Type B pancreatic cell (in vitro differentiated cells): ENCODE measurements around the gene ARIH1. TPM values are rescaled to one million over a fixed set of nuclear protein-coding genes. Genes with fewer than 3 reads are reported as not detected.

Source experiments
- DNase-seq: peaks from one replicate; pipeline ENCODE4 v3.0.0; 2021; ENCODE audit warnings: mixed read lengths; ENCODE audit not compliant: unreplicated experiment; ENCODE audit errors: extremely low spot score
- H3K27ac Mint-ChIP-seq: 2 replicates; pipeline ENCODE4 v1.8.0; 2021; ENCODE audit warnings: mild to moderate bottlenecking, mixed read lengths
- H3K27me3 Mint-ChIP-seq: 2 replicates; pipeline ENCODE4 v1.8.0; 2021; ENCODE audit warnings: mixed read lengths
- H3K36me3 Mint-ChIP-seq: 2 replicates; pipeline ENCODE4 v1.8.0; 2021; ENCODE audit warnings: mixed read lengths
- H3K4me1 Mint-ChIP-seq: one replicate; pipeline ENCODE4 v1.8.0; 2021; ENCODE audit warnings: mixed read lengths; ENCODE audit not compliant: unreplicated experiment
- H3K4me3 Mint-ChIP-seq: 2 replicates; pipeline ENCODE4 v1.8.0; 2021; ENCODE audit warnings: mild to moderate bottlenecking, mixed read lengths
- H3K9me3 Mint-ChIP-seq: 2 replicates; pipeline ENCODE4 v1.8.0; 2021; ENCODE audit warnings: mixed read lengths
- total RNA-seq: library from RNA; stranded (reverse); gene quantifications from 2 replicates; pipeline ENCODE4 v1.2.1, GENCODE V29; 2021; ENCODE audit warnings: low replicate concordance
- TF ChIP-seq, protein P1 (sequence below): fragments of 200-600 bp; sonication (generic); conservative IDR thresholded peaks from 2 replicates; pipeline ENCODE4 v1.5.0; 2021; ENCODE audit warnings: antibody characterized with exemption, mild to moderate bottlenecking

Gene ARIH1
- total RNA-seq, 1 donor from 2014 or later, result 172 TPM

GRCh38 chr15:72560458-72560857, 86.3 kb downstream of the ARIH1 start:
- Mint-ChIP-seq H3K9me3 (no peaks in the 10 kb centered on the region), H3K27me3 (no peaks in the 10 kb centered on the region), H3K4me1 (peaks cover 3% of the 10 kb centered on the region), H3K27ac (no peak overlapping the region), H3K4me3 (no peak overlapping the region), H3K36me3 (peaks cover 41% of the 10 kb centered on the region)
- TF ChIP-seq, protein P1, sequence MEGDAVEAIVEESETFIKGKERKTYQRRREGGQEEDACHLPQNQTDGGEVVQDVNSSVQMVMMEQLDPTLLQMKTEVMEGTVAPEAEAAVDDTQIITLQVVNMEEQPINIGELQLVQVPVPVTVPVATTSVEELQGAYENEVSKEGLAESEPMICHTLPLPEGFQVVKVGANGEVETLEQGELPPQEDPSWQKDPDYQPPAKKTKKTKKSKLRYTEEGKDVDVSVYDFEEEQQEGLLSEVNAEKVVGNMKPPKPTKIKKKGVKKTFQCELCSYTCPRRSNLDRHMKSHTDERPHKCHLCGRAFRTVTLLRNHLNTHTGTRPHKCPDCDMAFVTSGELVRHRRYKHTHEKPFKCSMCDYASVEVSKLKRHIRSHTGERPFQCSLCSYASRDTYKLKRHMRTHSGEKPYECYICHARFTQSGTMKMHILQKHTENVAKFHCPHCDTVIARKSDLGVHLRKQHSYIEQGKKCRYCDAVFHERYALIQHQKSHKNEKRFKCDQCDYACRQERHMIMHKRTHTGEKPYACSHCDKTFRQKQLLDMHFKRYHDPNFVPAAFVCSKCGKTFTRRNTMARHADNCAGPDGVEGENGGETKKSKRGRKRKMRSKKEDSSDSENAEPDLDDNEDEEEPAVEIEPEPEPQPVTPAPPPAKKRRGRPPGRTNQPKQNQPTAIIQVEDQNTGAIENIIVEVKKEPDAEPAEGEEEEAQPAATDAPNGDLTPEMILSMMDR, result no peak
- no peak for DNase-seq

DNA sequence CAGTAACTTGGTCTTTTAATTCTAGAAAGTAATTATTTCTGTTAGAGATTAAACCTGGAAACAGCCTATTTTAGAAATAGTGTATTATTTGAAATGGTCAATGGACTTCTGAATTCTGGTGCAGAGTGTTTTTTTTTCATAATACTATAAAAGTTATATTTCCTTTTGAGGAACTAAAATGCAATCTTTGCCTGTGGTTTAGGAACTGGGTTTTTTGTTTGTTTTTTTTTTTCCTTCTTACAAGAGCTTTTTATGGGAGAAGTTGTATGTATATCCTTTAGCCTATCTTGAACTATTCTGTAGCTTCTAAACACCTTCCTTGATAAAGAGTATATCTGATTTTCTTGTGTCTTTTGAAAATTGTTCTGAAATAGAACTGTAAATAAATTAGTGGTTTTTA, 88.3 kb downstream of the ARIH1 start:
- Mint-ChIP-seq H3K27ac (no peak overlapping the region), H3K27me3 (no peaks in the 10 kb centered on the region), H3K4me1 (peaks cover 3% of the 10 kb centered on the region), H3K4me3 (no peak overlapping the region), H3K9me3 (no peaks in the 10 kb centered on the region), H3K36me3 (peaks cover 31% of the 10 kb centered on the region)
- DNase-seq, result no peak
- TF ChIP-seq, protein P1, result no peak

GRCh38 chr15:72562878-72563277, 88.7 kb downstream of the ARIH1 start:
- Mint-ChIP-seq H3K9me3 (no peaks in the 10 kb centered on the region), H3K27me3 (no peaks in the 10 kb centered on the region), H3K4me1 (peaks cover 3% of the 10 kb centered on the region), H3K36me3 (peaks cover 33% of the 10 kb centered on the region), H3K27ac (no peak overlapping the region), H3K4me3 (no peak overlapping the region)
- TF ChIP-seq, protein P1, result no peak
- no peak for DNase-seq

GRCh38 chr15:72564091-72564490, 90.0 kb downstream of the ARIH1 start:
- no peaks in the 10 kb centered on the region for H3K27me3 Mint-ChIP-seq
- peaks cover 3% of the 10 kb centered on the region for H3K4me1 Mint-ChIP-seq
- H3K36me3 Mint-ChIP-seq, result peaks cover 30% of the 10 kb centered on the region
- TF ChIP-seq, protein P1, result no peak
- no peak overlapping the region for H3K27ac Mint-ChIP-seq
- no peak for DNase-seq
- H3K4me3 Mint-ChIP-seq, result no peak overlapping the region
- H3K9me3 Mint-ChIP-seq, result no peaks in the 10 kb centered on the region

- Mint-ChIP-seq H3K27ac (no peak overlapping the region), H3K36me3 (peaks cover 38% of the 10 kb centered on the region), H3K4me1 (no peaks in the 10 kb centered on the region), H3K4me3 (no peak overlapping the region), H3K9me3 (no peaks in the 10 kb centered on the region), H3K27me3 (no peaks in the 10 kb centered on the region)
- TF ChIP-seq, protein P1, result no peak
- no peak for DNase-seq
Observed at GRCh38 chr15:72566973-72567372, 92.8 kb downstream of the ARIH1 start.

GRCh38 chr15:72570059-72570458, 95.9 kb downstream of the ARIH1 start:
- Mint-ChIP-seq H3K36me3 (peaks cover 30% of the 10 kb centered on the region), H3K27me3 (no peaks in the 10 kb centered on the region), H3K9me3 (no peaks in the 10 kb centered on the region), H3K27ac (no peak overlapping the region), H3K4me1 (no peaks in the 10 kb centered on the region), H3K4me3 (no peak overlapping the region)
- TF ChIP-seq, protein P1, result no peak
- no peak for DNase-seq
